H1 (cell line): ENCODE measurements around the gene AIRE. TPM values are rescaled to one million over a fixed set of nuclear protein-coding genes. Genes with fewer than 3 reads are reported as not detected.

Experiments
- CTCF ChIA-PET: fragments of 300-600 bp; sonication (Branson Sonifier 250); formaldehyde crosslinking; loops from one replicate; lab custom pipeline; 2021; ENCODE audit not compliant: partially characterized antibody; lab: Charles Lee
- POLR2A ChIA-PET: fragments of 300-600 bp; sonication (Branson Sonifier 250); formaldehyde crosslinking; loops from one replicate; lab custom pipeline; 2021; ENCODE audit warnings: inconsistent platforms; ENCODE audit not compliant: partially characterized antibody; lab: Charles Lee
- DNase-seq, 2 experiments: peaks; one replicate each; pipeline versions ENCODE4 v3.0.0 to v3.0.0-alpha.2; 2010 to 2022; ENCODE audit warnings: low spot score in 2 of 2, low read depth in 1 of 2, mixed read lengths in 1 of 2
- FAIRE-seq: peaks from 2 replicates; lab custom pipeline; 2011; peaks lifted over from hg19 to GRCh38; lab: Jason Lieb, UNC
- H2AFZ ChIP-seq: 2 replicates; pipeline ENCODE4 v1.8.1; 2012; ENCODE audit warnings: low read length, inconsistent platforms
- H2AK5ac ChIP-seq: 2 replicates; pipeline ENCODE4 v1.6.1; 2013; ENCODE audit warnings: low read depth, low read length
- H2BK120ac ChIP-seq: replicated peaks from 2 replicates; pipeline ENCODE3; 2013; ENCODE audit warnings: low read depth, low read length, inconsistent platforms
- H2BK12ac ChIP-seq: 2 replicates; pipeline ENCODE4 v1.6.1; 2013; ENCODE audit warnings: low read depth, low read length
- H2BK15ac ChIP-seq: 2 replicates; pipeline ENCODE4 v1.6.1; 2013; ENCODE audit warnings: low read length
- H2BK20ac ChIP-seq: 2 replicates; pipeline ENCODE4 v1.6.1; 2013; ENCODE audit warnings: low read length
- H2BK5ac ChIP-seq: 2 replicates; pipeline ENCODE4 v1.6.1; 2013; ENCODE audit warnings: low read depth, low read length
- H3K14ac ChIP-seq: 2 replicates; pipeline ENCODE4 v1.6.1; 2013; ENCODE audit warnings: inconsistent platforms; ENCODE audit not compliant: insufficient read length
- H3K18ac ChIP-seq: 2 replicates; pipeline ENCODE4 v1.6.1; 2013; ENCODE audit warnings: low read length; ENCODE audit errors: extremely low read depth
- H3K23ac ChIP-seq: 2 replicates; pipeline ENCODE4 v1.6.1; 2013; ENCODE audit warnings: inconsistent platforms; ENCODE audit not compliant: insufficient read length
- H3K23me2 ChIP-seq: 2 replicates; pipeline ENCODE4 v1.6.1; 2013; ENCODE audit warnings: low read depth, low read length
- H3K27ac ChIP-seq: 2 replicates; pipeline ENCODE4 v1.6.1; 2011; ENCODE audit warnings: low read depth, low read length, inconsistent platforms
- H3K27me3 ChIP-seq, 4 experiments: replicated peaks in 1 of 4; 1 replicate in 1 of 4; 2 replicates in 3 of 4; pipeline versions ENCODE4 v1.6.1 to v1.8.1; 2011 to 2013; ENCODE audit warnings: low read length in 3 of 4, mild to moderate bottlenecking in 3 of 4, inconsistent platforms in 2 of 4, mixed read lengths in 2 of 4, moderate library complexity in 1 of 4; ENCODE audit not compliant: control insufficient read depth in 3 of 4, insufficient read depth in 3 of 4; ENCODE audit errors: extremely low read depth in 1 of 4
- H3K36me3 ChIP-seq, 4 experiments: 2 replicates each; pipeline versions ENCODE4 v1.6.1 to v1.8.1; 2011 to 2013; ENCODE audit warnings: mild to moderate bottlenecking in 4 of 4, low read length in 3 of 4, moderate library complexity in 2 of 4, control low read depth in 1 of 4, inconsistent platforms in 1 of 4; ENCODE audit not compliant: insufficient read depth in 4 of 4, control insufficient read depth in 2 of 4
- H3K4ac ChIP-seq: replicated peaks from 2 replicates; pipeline ENCODE3; 2013; ENCODE audit warnings: low read length, low read depth, mixed read lengths, inconsistent platforms; ENCODE audit not compliant: insufficient read length
- H3K4me1 ChIP-seq, 4 experiments: replicated peaks in 1 of 4; 1 replicate in 1 of 4; 2 replicates in 3 of 4; pipeline versions ENCODE4 v1.6.1 to v1.8.1; 2011 to 2013; ENCODE audit warnings: low read length in 3 of 4, inconsistent platforms in 2 of 4, mixed read lengths in 1 of 4; ENCODE audit not compliant: insufficient read depth in 4 of 4, control insufficient read depth in 3 of 4
- H3K4me2 ChIP-seq, 2 experiments: 2 replicates each; pipeline versions ENCODE4 v1.6.1 to v1.8.1; 2011 to 2013; ENCODE audit warnings: low read depth in 2 of 2, low read length in 2 of 2, control low read depth in 1 of 2, inconsistent platforms in 1 of 2, mild to moderate bottlenecking in 1 of 2; ENCODE audit not compliant: insufficient read depth in 1 of 2
- H3K4me3 ChIP-seq, 4 experiments: fragments of 200-600, 300-600 bp in 1 of 4; sonication (generic), shearing (Covaris generic), sonication (Bioruptor Twin) in 1 of 4; 2 replicates each; pipeline versions ENCODE4 v1.5.1 to v1.8.1; 2011 to 2016; ENCODE audit warnings: low read length in 4 of 4, low read depth in 3 of 4, control low read depth in 2 of 4, inconsistent platforms in 2 of 4, mild to moderate bottlenecking in 2 of 4, mixed read lengths in 1 of 4, moderate library complexity in 1 of 4; ENCODE audit not compliant: insufficient read depth in 2 of 4; ENCODE audit errors: extremely low read depth in 1 of 4
- H3K56ac ChIP-seq: replicated peaks from 2 replicates; pipeline ENCODE3; 2013; ENCODE audit warnings: low read depth, mild to moderate bottlenecking, mixed read lengths, low read length, inconsistent platforms; ENCODE audit not compliant: insufficient read length
- H3K79me1 ChIP-seq: 2 replicates; pipeline ENCODE4 v1.6.1; 2013; ENCODE audit warnings: low read depth, low read length, control low read depth
- H3K79me2 ChIP-seq, 2 experiments: 2 replicates each; pipeline versions ENCODE4 v1.6.1 to v1.8.1; 2012 to 2013; ENCODE audit warnings: low read length in 2 of 2, mild to moderate bottlenecking in 2 of 2, inconsistent platforms in 1 of 2; ENCODE audit not compliant: insufficient read depth in 2 of 2, control insufficient read depth in 1 of 2
- H3K9ac ChIP-seq, 4 experiments: replicated peaks in 1 of 4; 1 replicate in 1 of 4; 2 replicates in 3 of 4; pipeline versions ENCODE4 v1.6.1 to v1.8.1; 2011 to 2013; ENCODE audit warnings: low read depth in 3 of 4, low read length in 3 of 4, control low read depth in 2 of 4, mild to moderate bottlenecking in 2 of 4, moderate library complexity in 2 of 4, inconsistent platforms in 1 of 4; ENCODE audit errors: extremely low read depth in 1 of 4
- H3K9me3 ChIP-seq, 2 experiments: 2 replicates each; pipeline versions ENCODE4 v1.6.1 to v1.8.1; 2012 to 2013; ENCODE audit warnings: mild to moderate bottlenecking in 2 of 2, moderate library complexity in 2 of 2, control low read depth in 1 of 2, inconsistent platforms in 1 of 2, low read depth in 1 of 2, low read length in 1 of 2, mixed read lengths in 1 of 2; ENCODE audit not compliant: insufficient read depth in 2 of 2
- H4K20me1 ChIP-seq, 2 experiments: replicated peaks in 1 of 2; 2 replicates each; pipeline versions ENCODE3 to v1.8.1; 2011 to 2013; ENCODE audit warnings: inconsistent platforms in 2 of 2, low read length in 2 of 2, mild to moderate bottlenecking in 1 of 2; ENCODE audit not compliant: insufficient read depth in 2 of 2, control insufficient read depth in 1 of 2
- H4K5ac ChIP-seq: 2 replicates; pipeline ENCODE4 v1.6.1; 2013; ENCODE audit warnings: low read length, low read depth, mixed read lengths, inconsistent platforms; ENCODE audit not compliant: insufficient read length
- H4K8ac ChIP-seq: 2 replicates; pipeline ENCODE4 v1.8.0; 2013; ENCODE audit warnings: mild to moderate bottlenecking, moderate library complexity, low read length, inconsistent platforms; ENCODE audit not compliant: insufficient read depth; ENCODE audit errors: extremely low read depth
- H4K91ac ChIP-seq: replicated peaks from 2 replicates; pipeline ENCODE3; 2013; ENCODE audit warnings: low read length, mixed read lengths, inconsistent platforms; ENCODE audit not compliant: insufficient read length
- SUZ12 ChIP-seq: fragments of 200-600 bp; sonication (generic); IDR thresholded peaks from 2 replicates; pipeline ENCODE4 v1.6.1; 2012; ENCODE audit warnings: mild to moderate bottlenecking, inconsistent platforms, low read length, moderate library complexity, mixed read lengths
- WGBS, 2 experiments: shearing (Covaris generic) in 1 of 2; methylation state at CpG; one replicate each; pipeline versions ENCODE4 v1.1.6 to v1.1.7; 2013 to 2015; ENCODE audit warnings: low lambda C conversion rate in 2 of 2, mixed read lengths in 2 of 2, inconsistent platforms in 1 of 2, low coverage in 1 of 2, missing lambda C conversion rate in 1 of 2; ENCODE audit not compliant: insufficient replicate concordance in 2 of 2, insufficient coverage in 1 of 2, insufficient read length in 1 of 2; ENCODE audit errors: extremely low coverage in 1 of 2, missing lambda C conversion rate in 1 of 2; 5-methylcytosine and 5-hydroxymethylcytosine counted together
- polyA plus RNA-seq, 7 experiments: library from polyadenylated mRNA; depleted of rRNA in 3 of 7; stranded (reverse) in 5 of 7; unstranded in 2 of 7; fragments of >200 nt in 5 of 7; fragments of 200-250 nt in 2 of 7; gene quantifications; 1 replicate in 5 of 7; 2 replicates in 1 of 7; 4 replicates in 1 of 7; pipeline versions ENCODE4 v1.2.1 to v1.2.3, GENCODE V29; 2011 to 2013; ENCODE audit warnings: missing spikeins in 2 of 7, mixed read lengths in 2 of 7
- total RNA-seq: library from RNA; stranded (reverse); fragmentation: NEBNext Ultra II Directional; extraction: Animal tissue kit (Norgen Biotek cat#: 25700); gene quantifications from 2 replicates; pipeline ENCODE4 v1.2.1, GENCODE V29; 2021

Gene AIRE
- total and polyA plus RNA-seq, 2 of the 8 experiments (the other 6 are each of a cell fraction or from before 2014, with no cell fraction given): 0.09 TPM; not detected in 1

GRCh38 chr21:44337449-44337848 is 51.8 kb downstream of the AIRE start:
- H3K27me3 ChIP-seq: no peaks in the 10 kb centered on the region
- H3K4me1 ChIP-seq: peaks cover 0 to 7% (median under 1%) of the 10 kb centered on the region in 4 experiments; a peak in 2 of 7 replicates
- H2AFZ ChIP-seq: no peak overlapping the region
- peaks cover 0 to 4% (median 0%) of the 10 kb centered on the region in 4 experiments; a peak in 1 of 8 replicates for H3K36me3 ChIP-seq
- POLR2A ChIA-PET: interaction anchor here (0.9 to 1.7 kb wide), 4 partner anchors 11 to 152 kb away, joined by 3 to 4 read pairs (median 4); no protein-coding TSS in a partner anchor
- CTCF ChIA-PET: interaction anchor here (0.7 to 1.6 kb wide), 7 partner anchors 14 to 114 kb away, joined by 3 to 4 read pairs (median 3); no protein-coding TSS in a partner anchor
- peaks cover 6% of the 10 kb centered on the region; the same call in 1 of the 2 replicates for H3K23me2 ChIP-seq
- TF ChIP-seq SUZ12: no peak
- H4K5ac ChIP-seq: no peak overlapping the region
- H3K9ac ChIP-seq: no peak overlapping the region
- H3K27ac ChIP-seq: no peak overlapping the region
- no peak for DNase-seq
- no peak overlapping the region for H3K14ac ChIP-seq
- no peak overlapping the region; a peak in 1 of 4 replicates for H3K4me2 ChIP-seq
- no peak overlapping the region for H3K4me3 ChIP-seq
- no peak overlapping the region for H4K8ac ChIP-seq
- no peak overlapping the region for H2BK5ac ChIP-seq
- H3K23ac ChIP-seq: no peak overlapping the region
- H3K79me1 ChIP-seq: no peaks in the 10 kb centered on the region
- H2BK12ac ChIP-seq: no peak overlapping the region
- no peaks in the 10 kb centered on the region for H4K20me1 ChIP-seq
- no peak overlapping the region for H2BK20ac ChIP-seq
- no peak for FAIRE-seq
- no peak overlapping the region for H2BK120ac ChIP-seq
- H2AK5ac ChIP-seq: no peak overlapping the region
- no peak overlapping the region for H3K4ac ChIP-seq
- no peak overlapping the region for H2BK15ac ChIP-seq
- no peak overlapping the region for H4K91ac ChIP-seq
- H3K18ac ChIP-seq: no peak overlapping the region
- no peaks in the 10 kb centered on the region for H3K79me2 ChIP-seq
- no peak overlapping the region for H3K56ac ChIP-seq
- no peaks in the 10 kb centered on the region for H3K9me3 ChIP-seq
- WGBS, 2 experiments: 89% methylated on average over 3 of the region's 3 CpGs; no CpG with 5 or more reads in 1 of the 2 experiments
